GM12878 (cell line): ENCODE results near the gene SLC13A4. TPM values are rescaled to one million over a fixed set of nuclear protein-coding genes. Genes with fewer than 3 reads are reported as not detected.

Experiments used
- ATAC-seq: fragments of 200-7000 bp; cut with Tn5 transposase; 3 replicates; pipeline ENCODE4 v1.9.1; 2020; ENCODE audit warnings: mild to moderate bottlenecking, moderate library complexity
- BruUV-seq: library from RNA; stranded (reverse); fragments of 400-500 nt; replicated peaks from 2 replicates; lab custom pipeline; 2021; lab: Mats Ljungman, UMichigan
- CTCF ChIA-PET: fragments of 300-600 bp; sonication (Branson Sonifier 250); formaldehyde crosslinking; extraction: SDS; loops from one replicate; lab custom pipeline; 2021; ENCODE audit warnings: inconsistent platforms; lab: Yijun Ruan, JAX
- POLR2A ChIA-PET: fragments of 350-600 bp; formaldehyde crosslinking; extraction: SDS; loops from one replicate; lab custom pipeline; 2021; ENCODE audit warnings: inconsistent platforms; lab: Charles Lee
- RAD21 ChIA-PET: fragments of 300-600 bp; sonication (Branson Sonifier 250); formaldehyde crosslinking; loops from one replicate; lab custom pipeline; 2023; ENCODE audit warnings: antibody characterized with exemption; ENCODE audit not compliant: unreplicated experiment; lab: Charles Lee
- SMC1A ChIA-PET: fragments of 300-600 bp; sonication (Branson Sonifier 250); formaldehyde crosslinking; loops from one replicate; lab custom pipeline; 2023; ENCODE audit not compliant: unreplicated experiment, uncharacterized antibody; lab: Charles Lee
- DNase-seq: peaks from one replicate; pipeline ENCODE4 v3.0.0-alpha.2; 2011; ENCODE audit warnings: low read depth, low spot score
- FAIRE-seq: peaks from 3 replicates; lab custom pipeline; 2011; peaks lifted over from hg19 to GRCh38; lab: Jason Lieb, UNC
- H2AFZ ChIP-seq: 2 replicates; pipeline ENCODE4 v1.6.0; 2011; ENCODE audit warnings: low read depth, low read length, control low read depth; ENCODE audit not compliant: control insufficient read depth
- H3K27ac ChIP-seq: 2 replicates; pipeline ENCODE4 v1.5.1; 2011; ENCODE audit warnings: control low read depth; ENCODE audit not compliant: control insufficient read depth, insufficient read depth
- H3K27me3 ChIP-seq, 2 experiments: replicated peaks in 1 of 2; 2 replicates each; pipeline versions ENCODE4 v1.6.0 to v1.6.1; 2011; ENCODE audit warnings: low read length in 1 of 2; ENCODE audit not compliant: control insufficient read depth in 2 of 2, insufficient read depth in 2 of 2
- H3K36me3 ChIP-seq, 2 experiments: 2 replicates each; pipeline ENCODE4 v1.5.1; 2011; ENCODE audit warnings: low read length in 1 of 2; ENCODE audit not compliant: control insufficient read depth in 2 of 2, insufficient read depth in 2 of 2
- H3K4me1 ChIP-seq: 2 replicates; pipeline ENCODE4 v1.6.1; 2011; ENCODE audit warnings: mild to moderate bottlenecking, low read length, moderate library complexity, mixed read lengths; ENCODE audit not compliant: control insufficient read depth, insufficient read depth
- H3K4me2 ChIP-seq: 2 replicates; pipeline ENCODE4 v1.6.0; 2011; ENCODE audit warnings: control low read depth; ENCODE audit not compliant: control insufficient read depth, insufficient read depth
- H3K4me3 ChIP-seq: fragments of 200-600 bp; sonication (generic); 2 replicates; pipeline ENCODE4 v1.5.1; 2016
- H3K79me2 ChIP-seq: 2 replicates; pipeline ENCODE4 v1.6.0; 2011; ENCODE audit warnings: low read length; ENCODE audit not compliant: control insufficient read depth, insufficient read depth
- H3K9ac ChIP-seq: 2 replicates; pipeline ENCODE4 v1.8.0; 2011; ENCODE audit warnings: low read length, control low read depth, mixed read lengths; ENCODE audit not compliant: control insufficient read depth, insufficient read depth
- H3K9me3 ChIP-seq: replicated peaks from 3 replicates; pipeline ENCODE4 v1.5.1; 2011; ENCODE audit warnings: mild to moderate bottlenecking, low read length; ENCODE audit not compliant: control insufficient read depth, insufficient read depth
- H4K20me1 ChIP-seq: 2 replicates; pipeline ENCODE4 v1.6.0; 2011; ENCODE audit not compliant: control insufficient read depth, insufficient read depth
- BHLHE40 ChIP-seq, 2 experiments: fragments of 450-650 bp in 1 of 2; IDR thresholded peaks; 2 replicates each; pipeline ENCODE4 v1.6.1; 2011 to 2017; ENCODE audit warnings: low read depth in 2 of 2, borderline replicate concordance in 1 of 2, improper control_type of control experiment in 1 of 2, low read length in 1 of 2, mild to moderate bottlenecking in 1 of 2
- BRCA1 ChIP-seq: IDR thresholded peaks from 2 replicates; pipeline ENCODE4 v1.6.1; 2011; ENCODE audit warnings: low read depth, low read length, improper control_type of control experiment
- CHD2 ChIP-seq: IDR thresholded peaks from 2 replicates; pipeline ENCODE4 v1.6.1; 2011; ENCODE audit warnings: low read depth, low read length, improper control_type of control experiment, borderline replicate concordance
- CHD4 ChIP-seq: fragments of 200-600 bp; sonication (generic); IDR thresholded peaks from 2 replicates; pipeline ENCODE4 v1.6.1; 2016; ENCODE audit warnings: mild to moderate bottlenecking
- CREB1 ChIP-seq: IDR thresholded peaks from 2 replicates; pipeline ENCODE4 v1.6.1; 2012; ENCODE audit warnings: low read depth, mild to moderate bottlenecking, inconsistent platforms
- DPF2 ChIP-seq: fragments of 450-650 bp; IDR thresholded peaks from 2 replicates; pipeline ENCODE4 v1.6.1; 2017; ENCODE audit warnings: mild to moderate bottlenecking
- EP300 ChIP-seq, 2 experiments: fragments of 150-350 bp in 1 of 2; IDR thresholded peaks; 2 replicates each; pipeline ENCODE4 v1.6.1; 2011 to 2012; ENCODE audit warnings: low read depth in 2 of 2, low read length in 2 of 2, borderline replicate concordance in 1 of 2, improper control_type of control experiment in 1 of 2, inconsistent platforms in 1 of 2; ENCODE audit not compliant: control insufficient read depth in 1 of 2
- ESRRA ChIP-seq: IDR thresholded peaks from 2 replicates; pipeline ENCODE4 v1.6.1; 2012; ENCODE audit warnings: mild to moderate bottlenecking, low read length, improper control_type of control experiment
- JUNB ChIP-seq: IDR thresholded peaks from 2 replicates; pipeline ENCODE4 v1.6.1; 2016; ENCODE audit warnings: antibody characterized with exemption, mild to moderate bottlenecking
- KAT2A ChIP-seq: conservative IDR thresholded peaks from 2 replicates; pipeline ENCODE4 v1.6.1; 2011; ENCODE audit warnings: low read depth, low read length; ENCODE audit not compliant: control insufficient read depth
- KDM1A ChIP-seq: fragments of 200-600 bp; sonication (generic); IDR thresholded peaks from 2 replicates; pipeline ENCODE4 v1.6.1; 2016; ENCODE audit warnings: borderline replicate concordance
- MTA2 ChIP-seq: fragments of 450-650 bp; IDR thresholded peaks from 2 replicates; pipeline ENCODE4 v1.6.1; 2016; ENCODE audit warnings: low read depth, mild to moderate bottlenecking, moderate library complexity
- NFXL1 ChIP-seq: fragments of 450-650 bp; IDR thresholded peaks from 2 replicates; pipeline ENCODE4 v1.6.1; 2017; ENCODE audit warnings: antibody characterized with exemption, mild to moderate bottlenecking, borderline replicate concordance
- POLR2A ChIP-seq: IDR thresholded peaks from 2 replicates; pipeline ENCODE4 v1.6.1; 2011; ENCODE audit warnings: low read depth, mild to moderate bottlenecking, low read length
- RB1 ChIP-seq: fragments of 450-650 bp; formaldehyde crosslinking; IDR thresholded peaks from 2 replicates; pipeline ENCODE4 v1.6.1; 2017; ENCODE audit warnings: mild to moderate bottlenecking, borderline replicate concordance
- SIX5 ChIP-seq: IDR thresholded peaks from 2 replicates; pipeline ENCODE4 v1.6.1; 2011; ENCODE audit warnings: mild to moderate bottlenecking, low read depth, low read length, moderate library complexity; ENCODE audit not compliant: severe bottlenecking
- SMARCA5 ChIP-seq: fragments of 450-650 bp; IDR thresholded peaks from 2 replicates; pipeline ENCODE4 v1.6.1; 2017; ENCODE audit warnings: mild to moderate bottlenecking
- WGBS: methylation state at CpG from one replicate; pipeline ENCODE4 v1.1.6; 2016; ENCODE audit warnings: low lambda C conversion rate; ENCODE audit not compliant: insufficient replicate concordance, insufficient coverage; ENCODE audit errors: missing lambda C conversion rate; 5-methylcytosine and 5-hydroxymethylcytosine counted together
- in situ Hi-C: fragments of 300-500 bp; cut with MboI; formaldehyde crosslinking; loops from 9 replicates; pipeline ENCODE4 v1.14.3; 2018; ENCODE audit warnings: mixed read lengths
- intact Hi-C: fragments of 100-400 bp; cut with micrococcal nuclease; formaldehyde crosslinking; loops from one replicate; pipeline ENCODE4 v1.14.2; 2022; ENCODE audit not compliant: unreplicated experiment
- polyA plus RNA-seq, 11 experiments: library from polyadenylated mRNA; depleted of rRNA in 4 of 11; unstranded in 6 of 11; stranded (reverse) in 5 of 11; fragments of >200 nt; fragmentation: Nextera tagmentation in 4 of 11; fragmentation: Illumina TruSeq in 1 of 11; extraction: Ambion mirVana in 4 of 11; extraction: Trizol in 1 of 11; gene quantifications; 1 replicate in 1 of 11; 2 replicates in 10 of 11; pipeline versions ENCODE4 v1.2.1 to v1.2.3, GENCODE V29; 2011 to 2016; ENCODE audit warnings: inconsistent platforms in 2 of 11, missing spikeins in 2 of 11, low read depth in 1 of 11
- total RNA-seq, 4 experiments: library from RNA; depleted of rRNA in 3 of 4; stranded (reverse); fragments of >200 nt in 3 of 4; fragmentation: Illumina TruSeq in 1 of 4; extraction: Trizol in 1 of 4; gene quantifications; 2 replicates each; pipeline versions ENCODE4 v1.2.1 to v1.2.3, GENCODE V29; 2013 to 2021
- TF ChIP-seq, protein P1 (sequence below): fragments of 450-650 bp; IDR thresholded peaks from 2 replicates; pipeline ENCODE4 v1.6.1; 2017; ENCODE audit warnings: mild to moderate bottlenecking, low read depth, inconsistent platforms; ENCODE audit not compliant: poor library complexity, severe bottlenecking
- TF ChIP-seq, protein P2 (sequence below): fragments of 450-650 bp; IDR thresholded peaks from 2 replicates; pipeline ENCODE4 v1.6.1; 2017; ENCODE audit warnings: mild to moderate bottlenecking

SLC13A4 gene
- total and polyA plus RNA-seq, 10 of the 15 experiments (the other 5 are each of a cell fraction or from before 2014, with no cell fraction given): 0.14 to 0.23 (median 0.20) TPM; not detected in 7

DNA sequence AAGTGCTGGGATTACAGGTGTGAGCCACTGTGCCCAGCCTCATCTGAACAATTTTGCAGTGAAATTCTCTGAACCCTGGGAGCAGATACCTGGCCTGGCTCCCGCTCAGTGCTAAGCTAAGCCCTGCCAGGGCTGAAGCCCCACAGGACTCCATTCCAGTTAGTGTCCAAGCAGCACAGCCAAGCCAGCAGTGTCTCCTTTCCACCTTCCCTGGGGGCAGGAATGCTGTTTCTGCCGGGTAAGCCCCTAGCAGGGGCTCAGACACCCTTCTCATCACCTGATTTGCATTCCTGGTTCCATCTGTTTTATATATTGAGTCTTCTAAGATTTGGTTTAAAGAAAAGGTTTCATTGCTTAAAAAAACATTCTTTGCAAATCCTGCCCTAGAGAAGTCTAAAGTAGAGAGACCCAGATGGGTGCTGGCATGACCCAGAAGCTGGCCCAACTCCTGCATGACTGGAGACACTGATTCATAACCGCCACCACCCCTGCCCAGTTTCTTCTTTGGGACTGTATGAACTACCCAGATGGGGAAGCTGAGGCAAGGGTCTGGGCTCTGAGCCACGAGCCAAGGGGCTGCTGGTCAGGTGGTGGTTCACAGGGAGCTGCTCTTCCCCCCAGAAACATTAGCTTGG is 14.0 kb downstream of the SLC13A4 start (continued):
- TF ChIP-seq, protein P1, sequence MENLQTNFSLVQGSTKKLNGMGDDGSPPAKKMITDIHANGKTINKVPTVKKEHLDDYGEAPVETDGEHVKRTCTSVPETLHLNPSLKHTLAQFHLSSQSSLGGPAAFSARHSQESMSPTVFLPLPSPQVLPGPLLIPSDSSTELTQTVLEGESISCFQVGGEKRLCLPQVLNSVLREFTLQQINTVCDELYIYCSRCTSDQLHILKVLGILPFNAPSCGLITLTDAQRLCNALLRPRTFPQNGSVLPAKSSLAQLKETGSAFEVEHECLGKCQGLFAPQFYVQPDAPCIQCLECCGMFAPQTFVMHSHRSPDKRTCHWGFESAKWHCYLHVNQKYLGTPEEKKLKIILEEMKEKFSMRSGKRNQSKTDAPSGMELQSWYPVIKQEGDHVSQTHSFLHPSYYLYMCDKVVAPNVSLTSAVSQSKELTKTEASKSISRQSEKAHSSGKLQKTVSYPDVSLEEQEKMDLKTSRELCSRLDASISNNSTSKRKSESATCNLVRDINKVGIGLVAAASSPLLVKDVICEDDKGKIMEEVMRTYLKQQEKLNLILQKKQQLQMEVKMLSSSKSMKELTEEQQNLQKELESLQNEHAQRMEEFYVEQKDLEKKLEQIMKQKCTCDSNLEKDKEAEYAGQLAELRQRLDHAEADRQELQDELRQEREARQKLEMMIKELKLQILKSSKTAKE: no peak
- TF ChIP-seq CHD4: no peak
- TF ChIP-seq, all 136 proteins: peak for 0

DNA sequence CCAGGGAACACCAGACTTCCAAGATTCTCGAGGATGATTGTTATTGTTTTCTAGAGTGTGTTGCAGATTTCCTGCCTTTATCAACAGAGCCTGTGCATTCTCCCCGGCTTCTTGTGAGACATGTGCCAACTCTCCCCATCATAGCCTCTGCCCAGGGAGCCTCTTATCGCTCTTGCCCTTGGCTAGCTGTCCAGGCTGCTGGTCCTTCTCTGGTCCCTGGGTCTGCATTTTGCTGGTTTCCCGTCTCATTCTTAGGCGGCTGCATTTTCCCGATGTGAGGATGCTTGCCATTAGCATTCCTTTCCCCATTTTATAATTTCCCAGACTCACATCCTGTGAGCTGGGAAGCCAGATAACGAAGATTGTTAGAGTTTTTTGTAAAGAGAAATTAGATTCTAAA is 15.2 kb downstream of the SLC13A4 start:
- Histone ChIP-seq H3K4me2 (no peak overlapping the region), H3K36me3 (no peaks in the 10 kb centered on the region), H3K27me3 (no peaks in the 10 kb centered on the region), H3K79me2 (no peaks in the 10 kb centered on the region), H4K20me1 (no peaks in the 10 kb centered on the region), H2AFZ (no peak overlapping the region), H3K27ac (no peak overlapping the region), H3K9ac (no peak overlapping the region), H3K4me3 (no peak overlapping the region), H3K4me1 (no peaks in the 10 kb centered on the region), H3K9me3 (no peaks in the 10 kb centered on the region)
- intact Hi-C loops (no loop called here), in situ Hi-C loops (no loop called here)
- RAD21 ChIA-PET: interaction anchor here (2.0 kb wide), 1 partner anchor 40 kb away, joined by 6 read pairs; no protein-coding TSS in a partner anchor
- 38% methylated on average over 6 of the region's 7 CpGs for WGBS
- SMC1A ChIA-PET: interaction anchor here (1.1 to 2.3 kb wide), 2 partner anchors 12 to 41 kb away, joined by 5 to 15 read pairs; no protein-coding TSS in a partner anchor
- ATAC-seq (no peak), DNase-seq (no peak)
- BruUV-seq: no TSS peak
- POLR2A ChIA-PET: no interaction called here
- CTCF ChIA-PET: interaction anchor here (0.6 to 4.4 kb wide), 8 partner anchors 8 to 1473 kb away, joined by 3 to 56 read pairs (median 4); partner anchors contain the start of genes NUP205 and SLC13A4
- TF ChIP-seq POLR2A (no peak), SMARCA5 (no peak), NFXL1 (no peak), RB1 (no peak), BHLHE40 (IDR thresholded peaks at IDR 0.05; ENCODE audit: borderline replicate concordance in 1 of 2, low read depth in 2 of 2, low read length in 1 of 2) (no peak), KAT2A (no peak), MTA2 (no peak), DPF2 (no peak), JUNB (no peak), CHD2 (no peak), EP300 (IDR thresholded peaks at IDR 0.05; ENCODE audit: borderline replicate concordance in 1 of 2, control insufficient read depth in 1 of 2, low read depth in 2 of 2, low read length in 2 of 2) (no peak), SIX5 (no peak), ESRRA (no peak), KDM1A (no peak), BRCA1 (no peak), CREB1 (no peak)
- TF ChIP-seq, protein P2, sequence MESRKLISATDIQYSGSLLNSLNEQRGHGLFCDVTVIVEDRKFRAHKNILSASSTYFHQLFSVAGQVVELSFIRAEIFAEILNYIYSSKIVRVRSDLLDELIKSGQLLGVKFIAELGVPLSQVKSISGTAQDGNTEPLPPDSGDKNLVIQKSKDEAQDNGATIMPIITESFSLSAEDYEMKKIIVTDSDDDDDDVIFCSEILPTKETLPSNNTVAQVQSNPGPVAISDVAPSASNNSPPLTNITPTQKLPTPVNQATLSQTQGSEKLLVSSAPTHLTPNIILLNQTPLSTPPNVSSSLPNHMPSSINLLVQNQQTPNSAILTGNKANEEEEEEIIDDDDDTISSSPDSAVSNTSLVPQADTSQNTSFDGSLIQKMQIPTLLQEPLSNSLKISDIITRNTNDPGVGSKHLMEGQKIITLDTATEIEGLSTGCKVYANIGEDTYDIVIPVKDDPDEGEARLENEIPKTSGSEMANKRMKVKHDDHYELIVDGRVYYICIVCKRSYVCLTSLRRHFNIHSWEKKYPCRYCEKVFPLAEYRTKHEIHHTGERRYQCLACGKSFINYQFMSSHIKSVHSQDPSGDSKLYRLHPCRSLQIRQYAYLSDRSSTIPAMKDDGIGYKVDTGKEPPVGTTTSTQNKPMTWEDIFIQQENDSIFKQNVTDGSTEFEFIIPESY: no peak
- TF ChIP-seq, all 136 proteins: peak for 0
- no peak for FAIRE-seq
